ENCODE data around the gene EEF2. TPM values are rescaled to one million over a fixed set of nuclear protein-coding genes. Genes with fewer than 3 reads are reported as not detected.
"Not testable (repeated sequence)": the region's sequence is repeated elsewhere in the genome, so short reads cannot be mapped to it uniquely, and the experiment has no call there.

EEF2 gene
- total RNA-seq, 2 donors from 2014 or later: 3,216 to 3,705 TPM

DNA sequence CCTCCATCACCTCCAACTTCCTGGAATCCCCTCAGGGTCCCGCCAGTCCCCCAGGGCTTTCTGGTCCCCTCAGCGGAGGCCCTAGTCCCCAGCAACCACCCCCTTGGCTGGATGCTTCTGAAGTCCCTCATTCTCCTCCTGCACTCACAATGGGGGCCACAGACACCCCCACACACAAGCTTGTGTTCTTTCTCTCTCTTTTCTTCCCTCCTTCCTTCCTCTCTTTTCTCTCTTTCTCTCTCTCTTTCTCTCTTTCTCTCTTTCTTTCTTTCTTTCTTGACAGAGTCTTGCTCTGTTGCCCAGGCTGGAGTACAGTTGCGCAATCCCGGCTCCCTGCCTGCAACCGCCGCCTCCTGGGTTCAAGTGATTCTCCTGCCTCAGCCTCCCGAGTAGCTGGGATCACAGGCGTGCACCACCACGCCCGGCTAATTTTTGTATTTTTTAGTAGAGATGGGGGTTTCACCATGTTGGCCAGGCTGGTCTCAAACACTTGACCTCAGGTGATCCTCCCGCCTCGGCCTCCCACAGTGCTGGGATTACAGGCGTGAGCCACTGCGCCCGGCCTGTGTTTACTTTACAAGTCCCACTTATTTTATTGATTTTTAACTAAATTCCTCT is 37.8 kb downstream of the EEF2 start:
- ATAC-seq; H3K9me3 Mint-ChIP-seq; DNase-seq (ENCODE audit: low spot score in 2 of 2); H3K27ac Mint-ChIP-seq; H3K36me3 Mint-ChIP-seq: not testable (repeated sequence)

DNA sequence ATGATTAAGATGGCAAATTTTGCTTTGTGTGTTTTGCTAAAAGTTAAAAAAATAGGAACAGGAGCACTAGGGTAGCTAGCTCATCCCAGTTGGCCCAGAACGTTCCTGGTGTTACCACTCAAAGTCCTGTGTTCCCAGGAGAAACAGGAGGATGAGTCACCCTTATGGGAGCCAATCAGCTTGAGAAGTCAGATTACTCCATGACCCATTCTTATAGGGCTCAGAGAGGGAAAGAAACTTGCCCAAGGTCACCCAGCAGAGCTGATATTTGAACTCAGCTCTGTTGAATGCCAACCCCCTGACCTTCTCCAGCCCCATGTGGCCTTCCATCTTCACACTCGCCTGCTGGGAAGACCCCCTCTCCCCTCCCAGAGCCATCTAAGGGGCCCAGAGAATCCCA is 39.4 kb downstream of the EEF2 start:
- Mint-ChIP-seq H3K27ac (no peak overlapping the region), H3K36me3 (no peaks in the 10 kb centered on the region), H3K9me3 (no peaks in the 10 kb centered on the region)
- DNase-seq (ENCODE audit: low spot score in 2 of 2): no peak
- ATAC-seq: no peak

DNA sequence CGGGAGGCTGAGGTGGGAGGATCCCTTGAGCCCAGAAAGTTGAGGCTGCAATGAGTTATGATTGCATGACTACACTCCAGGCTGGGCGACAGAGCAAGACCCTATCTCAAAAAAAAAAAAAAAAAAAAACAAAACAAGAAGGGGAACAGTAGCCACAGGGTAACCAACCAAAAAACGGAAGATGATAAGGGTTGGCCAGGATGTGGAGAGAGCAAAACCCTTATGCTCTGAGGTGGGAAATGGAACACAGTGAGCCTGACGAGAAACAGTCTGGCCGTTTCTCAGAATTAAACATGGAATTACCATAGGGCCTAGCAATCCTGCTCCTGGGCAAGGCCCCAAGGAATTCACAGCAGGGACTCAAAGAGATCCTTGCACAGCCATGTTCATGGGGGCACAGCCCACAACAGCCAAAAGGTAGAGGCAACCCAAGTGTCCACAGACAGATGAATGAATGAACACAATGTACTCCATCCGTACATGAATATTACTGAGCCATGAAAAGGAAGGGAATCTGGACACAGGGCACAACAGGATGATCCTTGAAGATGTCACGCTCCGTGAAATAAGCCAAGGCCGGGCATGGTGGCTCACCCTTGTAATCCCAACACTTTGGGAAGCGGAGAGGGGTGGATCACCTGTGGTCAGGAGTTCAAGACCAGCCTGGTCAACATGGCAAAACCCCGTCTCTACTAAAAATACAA is 41.1 kb downstream of the EEF2 start:
- no peaks in the 10 kb centered on the region for H3K9me3 Mint-ChIP-seq
- H3K27ac Mint-ChIP-seq: no peak overlapping the region
- H3K36me3 Mint-ChIP-seq: no peaks in the 10 kb centered on the region
- DNase-seq (ENCODE audit: low spot score in 2 of 2): no peak
- no peak for ATAC-seq

GRCh38 chr19:3942790-3943409 is 42.4 kb downstream of the EEF2 start:
- no peak overlapping the region for H3K27ac Mint-ChIP-seq
- H3K9me3 Mint-ChIP-seq: no peaks in the 10 kb centered on the region
- H3K36me3 Mint-ChIP-seq: no peaks in the 10 kb centered on the region
- no peak for DNase-seq (ENCODE audit: low spot score in 2 of 2)
- no peak for ATAC-seq

- not testable (repeated sequence) for H3K36me3 Mint-ChIP-seq; H3K27ac Mint-ChIP-seq; H3K9me3 Mint-ChIP-seq; DNase-seq (ENCODE audit: low spot score in 2 of 2); ATAC-seq
Measured at GRCh38 chr19:3938300-3938950, 46.8 kb downstream of the EEF2 start.

GRCh38 chr19:3936506-3937442 is 48.5 kb downstream of the EEF2 start:
- no peak for DNase-seq (ENCODE audit: low spot score in 2 of 2)
- H3K36me3 Mint-ChIP-seq: no peaks in the 10 kb centered on the region

DNA sequence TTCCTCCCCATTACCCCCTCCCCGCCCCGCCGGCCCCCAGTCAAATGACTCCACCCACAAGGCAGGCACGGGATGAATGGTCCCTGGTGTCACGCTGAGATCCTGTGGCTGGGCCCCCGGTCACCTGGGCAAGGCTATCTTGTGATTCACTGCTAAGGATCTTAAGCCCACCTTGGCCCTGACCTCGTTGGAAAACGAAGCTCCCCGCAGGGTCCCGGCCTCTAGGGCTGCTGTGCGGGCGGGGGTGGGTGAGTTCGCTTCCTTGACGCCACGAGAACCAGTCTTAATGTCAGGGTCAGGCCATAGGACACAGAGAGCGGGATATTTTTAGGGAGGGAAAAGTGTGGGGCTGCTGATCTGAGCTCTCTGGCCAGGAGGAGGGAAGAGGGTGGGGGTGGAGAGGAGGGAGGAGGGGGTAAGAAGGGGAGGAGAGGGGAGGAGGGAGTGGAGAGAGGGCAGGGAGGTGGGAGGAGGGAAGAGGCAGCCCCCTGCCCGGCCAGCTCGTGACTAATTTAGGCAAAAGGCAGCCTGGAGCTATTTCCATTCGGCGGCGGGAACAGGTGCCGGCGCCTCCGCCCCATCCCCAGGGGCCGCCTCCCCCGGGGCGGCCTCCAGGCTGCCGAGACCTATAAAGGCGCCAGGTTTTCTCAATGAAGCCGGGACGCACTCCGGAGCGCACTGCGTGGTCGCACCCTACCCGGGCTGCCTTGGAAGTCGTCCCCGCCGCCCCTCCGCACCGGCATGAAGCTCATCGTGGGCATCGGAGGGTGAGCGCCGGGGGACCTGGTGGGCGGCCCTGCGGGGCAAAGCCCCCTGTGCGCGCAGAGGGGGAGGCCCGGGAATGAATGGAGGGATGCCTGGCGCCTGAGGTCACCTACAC is 52.1 kb downstream of the EEF2 start, which contains the start of gene NMRK2:
TSS of gene NMRK2 (plus strand) at position 139 of the 880 bp plus-strand sequence. CDS start at position 742, 603 bp downstream.
- no peaks in the 10 kb centered on the region for H3K9me3 Mint-ChIP-seq
- H3K27ac Mint-ChIP-seq: no peak within 1 kb of the TSS
- DNase-seq (ENCODE audit: low spot score in 2 of 2) (no peak), ATAC-seq (no peak)
- H3K36me3 Mint-ChIP-seq: no peaks in the 10 kb centered on the region

More at GRCh38 chr19:3936506-3937442, 48.5 kb downstream of the EEF2 start:
- ATAC-seq: no peak
- Mint-ChIP-seq H3K27ac (no peak overlapping the region), H3K9me3 (no peaks in the 10 kb centered on the region)

GRCh38 chr19:3931041-3931440 is 54.2 kb downstream of the EEF2 start:
- Mint-ChIP-seq H3K36me3 (no peaks in the 10 kb centered on the region), H3K9me3 (no peaks in the 10 kb centered on the region), H3K27ac (no peak overlapping the region)
- DNase-seq (ENCODE audit: low spot score in 2 of 2): no peak
- no peak for ATAC-seq

Other genes with a start within 250 kb of the EEF2 start
- gene APBA3, start 223.8 kb downstream of the EEF2 start, total RNA-seq: 10 to 100 TPM; 44.6 to 61.7 TPM
- 10 to 100 TPM; 15.7 to 68.7 TPM for gene MRPL54, start 222.8 kb downstream of the EEF2 start, total RNA-seq
- gene RAX2, start 213.2 kb downstream of the EEF2 start, total RNA-seq: not detected
- gene MATK, start 199.1 kb downstream of the EEF2 start, total RNA-seq: 10 to 100 TPM in 1 of 2 donors, 1 to 10 TPM in 1; 7.4 to 27.8 TPM
- under 1 TPM; 0.11 to 0.70 TPM for gene ZFR2, start 116.4 kb downstream of the EEF2 start, total RNA-seq
- gene ATCAY, start 104.8 kb downstream of the EEF2 start, total RNA-seq: under 1 TPM in 1 of 2 donors, not detected in 1; 0.39 TPM
- not detected for gene NMRK2, start 52.4 kb downstream of the EEF2 start, total RNA-seq
- gene DAPK3, start 14.4 kb downstream of the EEF2 start, total RNA-seq: 10 to 100 TPM; 28.4 to 61.4 TPM
- gene PIAS4, start 22.3 kb upstream of the EEF2 start, total RNA-seq: 10 to 100 TPM; 28.0 to 30.6 TPM
- 10 to 100 TPM; 23.4 to 26.0 TPM for gene ZBTB7A, start 81.4 kb upstream of the EEF2 start, total RNA-seq
- 100 to 1,000 TPM; 125 to 187 TPM for gene MAP2K2, start 138.7 kb upstream of the EEF2 start, total RNA-seq
- under 1 TPM in 1 of 2 donors, not detected in 1; 0.59 TPM for gene CREB3L3, start 168.2 kb upstream of the EEF2 start, total RNA-seq
- 10 to 100 TPM; 35.3 to 37.9 TPM for gene SIRT6, start 197.1 kb upstream of the EEF2 start, total RNA-seq
- 1 to 10 TPM; 1.7 to 4.2 TPM for gene ANKRD24, start 197.2 kb upstream of the EEF2 start, total RNA-seq
- gene EBI3, start 244.1 kb upstream of the EEF2 start, total RNA-seq: 10 to 100 TPM in 1 of 2 donors, 1 to 10 TPM in 1; 1.4 to 34.9 TPM